ENCODE data around the gene HLA-DOB.

The HLA-DOB gene

GRCh38 chr6:32843331-32843978 lies 26.7 kb upstream of the HLA-DOB start:
- DNase-seq, result peak; percentile 16 to 22

- DNase-seq, result no peak
These were observed 25.9 kb upstream of the HLA-DOB start for GRCh38 chr6:32842690-32843089.

GRCh38 chr6:32842021-32842650 lies 25.3 kb upstream of the HLA-DOB start:
- DNase-seq, result no peak

GRCh38 chr6:32840604-32841246 lies 23.9 kb upstream of the HLA-DOB start:
- no peak for DNase-seq

- DNase-seq, result no peak
These were observed 22.6 kb upstream of the HLA-DOB start for GRCh38 chr6:32839356-32839755.

GRCh38 chr6:32838114-32838958 lies 21.5 kb upstream of the HLA-DOB start, which contains the start of gene TAP2:
TSS of gene TAP2 (minus strand) at chr6:32838739. CDS start at chr6:32838233, 506 bp downstream.
- peak; percentile 95 for DNase-seq

GRCh38 chr6:32837651-32838113 lies 20.9 kb upstream of the HLA-DOB start:
- no peak for DNase-seq

- DNase-seq, result no peak
These were observed 20.1 kb upstream of the HLA-DOB start for GRCh38 chr6:32836873-32837272.

- DNase-seq, result no peak
These were observed 18.5 kb upstream of the HLA-DOB start for GRCh38 chr6:32835167-32835893.

- DNase-seq, result no peak
These were observed 16.9 kb upstream of the HLA-DOB start for GRCh38 chr6:32833664-32834063.

GRCh38 chr6:32832535-32832934 lies 15.7 kb upstream of the HLA-DOB start:
- DNase-seq, result no peak

GRCh38 chr6:32830936-32831335 lies 14.1 kb upstream of the HLA-DOB start:
- no peak for DNase-seq

- no peak for DNase-seq
These were observed 13.2 kb upstream of the HLA-DOB start for GRCh38 chr6:32830017-32830416.

GRCh38 chr6:32829495-32829894 lies 12.7 kb upstream of the HLA-DOB start:
- DNase-seq, result no peak

GRCh38 chr6:32827025-32827424 lies 10.2 kb upstream of the HLA-DOB start:
- DNase-seq, result no peak

- peak; percentile 13 to 25 for DNase-seq
These were observed 9.2 kb upstream of the HLA-DOB start for GRCh38 chr6:32825966-32826365.

- no peak for DNase-seq
These were observed 2.9 kb upstream of the HLA-DOB start for GRCh38 chr6:32819729-32820128.

GRCh38 chr6:32818867-32819266 lies 2.1 kb upstream of the HLA-DOB start:
- DNase-seq, result no peak

GRCh38 chr6:32815996-32816395 lies 806 bp downstream of the HLA-DOB start:
- DNase-seq, result no peak

GRCh38 chr6:32815115-32815514 lies 1.7 kb downstream of the HLA-DOB start:
- DNase-seq, result no peak

GRCh38 chr6:32814145-32814544 lies 2.7 kb downstream of the HLA-DOB start:
- no peak for DNase-seq

GRCh38 chr6:32809171-32809570 lies 7.6 kb downstream of the HLA-DOB start:
- DNase-seq, result no peak

Measured in AML-193 (cell line).